Activated CD8-positive, alpha-beta memory T cell treated with anti-CD3 and anti-CD28 coated beads, Interleukin-2, amount 10 ng/mL, durations not matched to agents 7 days and 5 days (primary cell): ENCODE results near the gene ACAP2. TPM values are rescaled to one million over a fixed set of nuclear protein-coding genes. Genes with fewer than 3 reads are reported as not detected.
"Not testable (repeated sequence)": the region's sequence is repeated elsewhere in the genome, so short reads cannot be mapped to it uniquely, and the experiment has no call there.

Source experiments
- ATAC-seq: fragments of 150-1000 bp; cut with Tn5 transposase; one replicate; pipeline ENCODE4 v1.10.0; 2021; ENCODE audit warnings: moderate library complexity
- CTCF ChIA-PET: fragments of 350-600 bp; sonication (Branson Sonifier 250); formaldehyde crosslinking; loops from one replicate; lab custom pipeline; 2021; ENCODE audit warnings: antibody characterized with exemption; lab: Charles Lee
- DNase-seq: peaks from one replicate; pipeline ENCODE4 v3.0.0-alpha.2; 2020
- H3K27ac Mint-ChIP-seq: one replicate; pipeline ENCODE4 v1.8.0; 2021; ENCODE audit warnings: mild to moderate bottlenecking, mixed read lengths
- H3K27me3 Mint-ChIP-seq: one replicate; pipeline ENCODE4 v1.8.0; 2021; ENCODE audit warnings: mixed read lengths
- H3K36me3 Mint-ChIP-seq: one replicate; pipeline ENCODE4 v1.8.0; 2021; ENCODE audit warnings: mild to moderate bottlenecking, mixed read lengths
- H3K4me1 Mint-ChIP-seq: one replicate; pipeline ENCODE4 v1.8.0; 2021; ENCODE audit warnings: mixed read lengths
- H3K4me3 Mint-ChIP-seq: one replicate; pipeline ENCODE4 v1.8.0; 2021; ENCODE audit warnings: mild to moderate bottlenecking, moderate library complexity, mixed read lengths
- H3K9me3 Mint-ChIP-seq: one replicate; pipeline ENCODE4 v1.8.0; 2022; ENCODE audit warnings: low read depth, mixed read lengths
- total RNA-seq, 2 experiments: library from RNA; stranded (reverse); gene quantifications; one replicate each; pipeline ENCODE4 v1.2.3, GENCODE V29; 2021

The ACAP2 gene
- total RNA-seq, 2 experiments from 2014 or later: 58.4 to 74.4 TPM

DNA sequence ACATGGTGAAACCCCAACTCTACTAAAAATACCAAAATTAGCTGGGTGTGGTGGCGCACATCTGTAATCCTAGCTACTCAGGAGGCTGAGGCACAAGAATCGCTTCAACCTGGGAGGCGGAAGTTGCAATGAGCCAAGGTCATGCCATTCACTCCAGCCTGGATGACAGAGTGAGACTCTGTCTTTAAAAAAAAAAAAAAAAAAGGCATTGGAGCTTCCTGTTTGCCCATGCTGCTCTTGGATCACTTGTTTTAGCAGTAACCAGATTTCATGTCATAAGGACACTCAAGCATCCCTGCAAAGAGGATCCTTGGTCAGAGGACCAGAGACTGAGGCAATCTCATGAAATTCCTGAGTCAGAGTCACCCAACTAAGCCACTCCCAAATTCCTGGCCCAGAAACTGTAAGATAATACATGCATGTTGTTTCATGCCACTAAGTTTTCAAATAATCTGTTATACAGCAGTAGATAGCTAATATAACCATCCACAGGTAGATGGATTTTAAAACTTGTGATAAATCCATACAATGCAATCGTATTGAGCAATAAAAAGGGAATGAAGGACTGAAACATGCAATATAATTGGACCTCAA, 89.8 kb downstream of the ACAP2 start:
- no peak overlapping the region for H3K27ac Mint-ChIP-seq
- no peak for ATAC-seq
- no peaks in the 10 kb centered on the region for H3K4me1 Mint-ChIP-seq
- DNase-seq: no peak
- no peak overlapping the region for H3K4me3 Mint-ChIP-seq
- H3K36me3 Mint-ChIP-seq: peaks cover 36% of the 10 kb centered on the region
- H3K9me3 Mint-ChIP-seq: no peaks in the 10 kb centered on the region
- no peaks in the 10 kb centered on the region for H3K27me3 Mint-ChIP-seq
- CTCF ChIA-PET: no interaction called here

GRCh38 chr3:195348426-195349115, 94.2 kb downstream of the ACAP2 start:
- Mint-ChIP-seq H3K36me3 (peaks cover 15% of the 10 kb centered on the region), H3K4me3 (no peak overlapping the region), H3K27ac (no peak overlapping the region), H3K9me3 (no peaks in the 10 kb centered on the region), H3K27me3 (no peaks in the 10 kb centered on the region), H3K4me1 (no peaks in the 10 kb centered on the region)
- ATAC-seq (no peak), DNase-seq (no peak)
- CTCF ChIA-PET: no interaction called here

DNA sequence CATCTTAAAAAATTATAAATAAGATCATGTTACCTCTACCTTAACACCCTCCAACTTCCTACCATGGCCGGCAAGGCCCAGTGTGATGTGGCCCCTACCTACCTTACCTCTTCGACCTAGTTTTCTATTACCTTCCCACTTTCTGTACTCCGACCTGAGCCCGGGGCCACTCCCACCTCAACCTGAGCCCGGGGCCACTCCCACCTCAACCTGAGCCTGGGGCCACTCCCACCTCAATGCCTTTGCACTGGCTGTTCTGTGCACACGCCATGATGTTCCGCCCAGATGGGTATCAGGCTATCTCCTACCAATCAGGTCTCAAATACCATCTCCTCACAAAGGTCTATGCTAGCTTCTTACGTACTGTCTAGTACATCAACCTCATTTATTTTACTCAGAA, 105.1 kb downstream of the ACAP2 start:
- no peak for ATAC-seq
- CTCF ChIA-PET: no interaction called here
- Mint-ChIP-seq H3K27ac (no peak overlapping the region), H3K36me3 (peaks cover 25% of the 10 kb centered on the region), H3K4me1 (no peaks in the 10 kb centered on the region), H3K4me3 (no peak overlapping the region), H3K9me3 (no peaks in the 10 kb centered on the region), H3K27me3 (no peaks in the 10 kb centered on the region)
- DNase-seq: no peak

DNA sequence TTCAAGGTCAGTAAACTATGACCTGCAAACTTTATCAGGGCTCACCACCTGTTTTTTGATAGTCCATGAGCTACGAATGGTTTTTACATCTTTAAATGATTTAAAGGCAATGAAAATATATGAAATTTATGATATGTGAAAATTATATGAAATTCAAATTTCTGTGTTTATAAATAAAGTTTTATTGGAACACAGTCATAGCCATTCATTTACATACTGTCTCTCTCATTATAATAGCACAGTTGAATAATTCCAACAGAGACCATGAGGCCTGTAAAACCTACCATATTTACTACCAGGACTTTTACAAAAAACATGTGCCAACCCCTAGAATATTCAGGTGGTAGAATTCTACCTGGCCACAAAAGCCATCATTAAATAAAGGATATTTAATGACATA, 107.9 kb downstream of the ACAP2 start:
- H3K4me1 Mint-ChIP-seq: no peaks in the 10 kb centered on the region
- no peak overlapping the region for H3K27ac Mint-ChIP-seq
- no peak overlapping the region for H3K4me3 Mint-ChIP-seq
- DNase-seq: no peak
- no peaks in the 10 kb centered on the region for H3K27me3 Mint-ChIP-seq
- ATAC-seq: no peak
- peaks cover 33% of the 10 kb centered on the region for H3K36me3 Mint-ChIP-seq
- H3K9me3 Mint-ChIP-seq: no peaks in the 10 kb centered on the region
- CTCF ChIA-PET: no interaction called here

- Mint-ChIP-seq H3K9me3 (peaks cover 7% of the 10 kb centered on the region), H3K27ac (no peak overlapping the region), H3K4me1 (peaks cover 3% of the 10 kb centered on the region), H3K4me3 (no peak overlapping the region), H3K36me3 (peaks cover 54% of the 10 kb centered on the region), H3K27me3 (no peaks in the 10 kb centered on the region)
- CTCF ChIA-PET: interaction anchor here (0.6 kb wide), 1 partner anchor 9 kb away, joined by 3 read pairs; no protein-coding TSS in a partner anchor
- DNase-seq (no peak), ATAC-seq (no peak)
These were observed 123.8 kb downstream of the ACAP2 start for GRCh38 chr3:195319060-195319459.

GRCh38 chr3:195312714-195313113, 130.1 kb downstream of the ACAP2 start:
- no peak for DNase-seq
- Mint-ChIP-seq H3K4me1 (no peaks in the 10 kb centered on the region), H3K4me3 (no peak overlapping the region), H3K27ac (no peak overlapping the region), H3K36me3 (peaks cover 8% of the 10 kb centered on the region), H3K9me3 (no peaks in the 10 kb centered on the region), H3K27me3 (no peaks in the 10 kb centered on the region)
- CTCF ChIA-PET: no interaction called here
- no peak for ATAC-seq

- ATAC-seq (no peak), DNase-seq (no peak)
- H3K27me3 Mint-ChIP-seq: no peaks in the 10 kb centered on the region
- no peak overlapping the region for H3K27ac Mint-ChIP-seq
- H3K4me1 Mint-ChIP-seq: no peaks in the 10 kb centered on the region
- CTCF ChIA-PET: no interaction called here
- H3K4me3 Mint-ChIP-seq: no peak overlapping the region
- H3K36me3 Mint-ChIP-seq: peaks cover 14% of the 10 kb centered on the region
- no peaks in the 10 kb centered on the region for H3K9me3 Mint-ChIP-seq
These were observed 135.1 kb downstream of the ACAP2 start for GRCh38 chr3:195307711-195308110.

GRCh38 chr3:195306369-195306768, 136.5 kb downstream of the ACAP2 start:
- Mint-ChIP-seq H3K4me3 (no peak overlapping the region), H3K9me3 (no peaks in the 10 kb centered on the region), H3K27me3 (no peaks in the 10 kb centered on the region), H3K4me1 (no peaks in the 10 kb centered on the region), H3K36me3 (peaks cover 22% of the 10 kb centered on the region), H3K27ac (no peak overlapping the region)
- DNase-seq (no peak), ATAC-seq (no peak)
- CTCF ChIA-PET: interaction anchor here (0.7 to 1.1 kb wide), 2 partner anchors 35 to 111 kb away, joined by 3 read pairs; partner anchors contain the start of gene XXYLT1

DNA sequence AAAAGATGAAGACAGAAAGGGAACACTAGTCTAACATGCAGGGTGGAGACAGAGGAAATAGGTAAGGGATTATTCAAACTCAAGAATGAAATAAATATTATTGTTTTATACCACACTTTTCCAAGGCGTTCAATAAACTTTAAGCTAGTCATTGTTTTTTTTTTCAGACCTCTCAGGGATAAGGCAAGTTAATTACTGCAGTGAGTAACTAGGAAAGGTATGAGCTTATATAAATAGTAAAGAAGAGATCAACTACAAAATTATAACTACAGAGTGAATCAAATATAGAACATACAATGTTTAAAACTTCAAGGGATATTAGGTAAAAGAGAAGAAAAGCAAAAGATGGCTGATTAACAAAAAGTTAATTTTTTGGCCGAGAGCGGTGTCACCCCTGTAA, 140.4 kb downstream of the ACAP2 start:
- Mint-ChIP-seq H3K9me3 (no peaks in the 10 kb centered on the region), H3K4me3 (no peak overlapping the region), H3K27ac (no peak overlapping the region), H3K4me1 (no peaks in the 10 kb centered on the region), H3K36me3 (peaks cover 32% of the 10 kb centered on the region), H3K27me3 (no peaks in the 10 kb centered on the region)
- no peak for DNase-seq
- CTCF ChIA-PET: interaction anchor here (1.3 kb wide), 1 partner anchor 31 kb away, joined by 5 read pairs; the partner anchor contains the start of gene XXYLT1
- ATAC-seq: no peak

DNA sequence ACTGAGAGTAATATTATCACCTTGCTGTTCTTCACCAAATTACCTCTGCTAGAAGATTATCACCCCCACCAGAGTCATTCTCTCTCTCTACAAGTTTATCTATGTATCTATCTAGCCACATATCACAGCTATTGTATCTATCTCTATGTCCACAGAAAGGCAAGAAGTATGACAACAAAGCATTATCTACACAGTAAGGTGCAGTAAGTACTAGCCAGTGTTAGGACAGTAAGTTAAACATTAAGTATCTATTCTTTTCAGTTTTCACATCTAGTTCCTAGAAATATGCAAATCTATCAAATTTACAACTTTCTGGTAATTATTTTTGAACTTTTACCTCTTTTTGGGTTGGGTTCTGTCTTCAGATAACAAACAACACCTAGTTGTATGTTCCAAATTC, 145.4 kb downstream of the ACAP2 start:
- DNase-seq (no peak), ATAC-seq (no peak)
- H3K4me3 Mint-ChIP-seq: no peak overlapping the region
- H3K36me3 Mint-ChIP-seq: peaks cover 36% of the 10 kb centered on the region
- no peaks in the 10 kb centered on the region for H3K27me3 Mint-ChIP-seq
- CTCF ChIA-PET: interaction anchor here (0.8 to 1.2 kb wide), 2 partner anchors 26 to 28 kb away, joined by 4 to 6 read pairs; partner anchors contain the start of gene XXYLT1
- no peaks in the 10 kb centered on the region for H3K4me1 Mint-ChIP-seq
- no peak overlapping the region for H3K27ac Mint-ChIP-seq
- no peaks in the 10 kb centered on the region for H3K9me3 Mint-ChIP-seq

- ATAC-seq: no peak
These were observed 146.2 kb downstream of the ACAP2 start for GRCh38 chr3:195296662-195297061.

GRCh38 chr3:195291121-195291520, 151.7 kb downstream of the ACAP2 start:
- Mint-ChIP-seq H3K36me3 (peaks cover 40% of the 10 kb centered on the region), H3K27me3 (no peaks in the 10 kb centered on the region), H3K4me1 (no peaks in the 10 kb centered on the region), H3K4me3 (no peak overlapping the region), H3K9me3 (no peaks in the 10 kb centered on the region), H3K27ac (no peak overlapping the region)
- ATAC-seq (no peak), DNase-seq (no peak)
- CTCF ChIA-PET: no interaction called here

More at GRCh38 chr3:195296662-195297061, 146.2 kb downstream of the ACAP2 start:
- H3K4me3 Mint-ChIP-seq: no peak overlapping the region
- CTCF ChIA-PET: interaction anchor here (0.8 to 1.2 kb wide), 2 partner anchors 26 to 27 kb away, joined by 4 to 6 read pairs; partner anchors contain the start of gene XXYLT1
- H3K36me3 Mint-ChIP-seq: peaks cover 38% of the 10 kb centered on the region
- H3K4me1 Mint-ChIP-seq: no peaks in the 10 kb centered on the region
- DNase-seq: no peak
- no peaks in the 10 kb centered on the region for H3K27me3 Mint-ChIP-seq
- H3K9me3 Mint-ChIP-seq: no peaks in the 10 kb centered on the region
- no peak overlapping the region for H3K27ac Mint-ChIP-seq

GRCh38 chr3:195290643-195291042, 152.2 kb downstream of the ACAP2 start:
- ATAC-seq, H3K4me1 Mint-ChIP-seq, H3K4me3 Mint-ChIP-seq, H3K9me3 Mint-ChIP-seq, H3K27ac Mint-ChIP-seq, CTCF ChIA-PET, H3K27me3 Mint-ChIP-seq, DNase-seq: not testable (repeated sequence)
- H3K36me3 Mint-ChIP-seq: peaks cover 37% of the 10 kb centered on the region
